Adrenal gland (tissue), 12 donors: ENCODE data around the gene ACAA2. TPM values are rescaled to one million over a fixed set of nuclear protein-coding genes. Genes with fewer than 3 reads are reported as not detected.

Experiments
- DNase-seq, 7 donors: peaks; one replicate each; pipeline ENCODE4 v3.0.0-alpha.2; 2019 to 2020
- H3K27ac ChIP-seq, 5 donors: fragments of 200-600 bp; sonication (generic) in 4 of 5; 1 replicate in 3 of 5; 2 replicates in 2 of 5; pipeline versions ENCODE4 v1.5.1 to v1.8.0; 2016 to 2020; ENCODE audit warnings: mild to moderate bottlenecking in 1 of 5
- H3K27me3 ChIP-seq: fragments of 200-600 bp; 2 replicates; pipeline ENCODE4 v1.8.0; 2021
- H3K36me3 ChIP-seq, 2 donors: fragments of 200-600 bp; replicated peaks in 1 of 2; 1 replicate in 1 of 2; 2 replicates in 1 of 2; pipeline versions ENCODE4 v1.5.1 to v1.8.0; 2018 to 2022
- H3K4me1 ChIP-seq, 2 donors: fragments of 200-600 bp; replicated peaks in 1 of 2; 1 replicate in 1 of 2; 2 replicates in 1 of 2; pipeline versions ENCODE4 v1.5.1 to v1.8.0; 2018 to 2021
- H3K4me3 ChIP-seq, 4 donors: fragments of 200-600 bp; sonication (generic) in 3 of 4; one replicate each; pipeline ENCODE4 v1.5.1; 2016 to 2018
- H3K9me3 ChIP-seq, 3 donors: fragments of 200-600 bp; sonication (generic) in 1 of 3; replicated peaks in 1 of 3; 1 replicate in 2 of 3; 2 replicates in 1 of 3; pipeline versions ENCODE4 v1.5.1 to v1.8.0; 2016 to 2021
- CTCF ChIP-seq, 6 experiments: fragments of 450-650 bp in 4 of 6; fragments of 200-600 bp in 2 of 6; sonication (generic) in 1 of 6; IDR thresholded peaks; 1 replicate in 5 of 6; 2 replicates in 1 of 6; pipeline versions ENCODE4 v1.5.1 to v1.8.0; 2016 to 2021; ENCODE audit warnings: antibody characterized with exemption in 6 of 6, mild to moderate bottlenecking in 2 of 6, moderate library complexity in 1 of 6
- POLR2A ChIP-seq, 2 donors: fragments of 450-650 bp; IDR thresholded peaks; one replicate each; pipeline ENCODE4 v1.6.1; 2017; ENCODE audit warnings: antibody characterized with exemption in 2 of 2, mild to moderate bottlenecking in 2 of 2, moderate library complexity in 1 of 2
- WGBS, 4 donors: extraction: QIAGEN DNeasy Blood & Tissue Kit in 2 of 4; methylation state at CpG; one replicate each; pipeline versions ENCODE4 v1.1.5 to v1.1.7; 2013 to 2017; 5-methylcytosine and 5-hydroxymethylcytosine counted together
- intact Hi-C, 2 donors: fragments of 100-400 bp; cut with DNase I; formaldehyde crosslinking; loops; one replicate each; pipeline versions ENCODE4 v1.14.1 to v1.15.0; 2022 to 2023
- polyA plus RNA-seq, 3 donors: library from polyadenylated mRNA; stranded (reverse); fragments of 200-250 nt in 2 of 3; fragments of 350-450 nt in 1 of 3; fragmentation: Illumina TruSeq in 1 of 3; extraction: RNeasy Lipid Tissue Mini Kit (QIAGEN cat#74804) in 1 of 3; gene quantifications; one replicate each; pipeline ENCODE4 v1.2.3, GENCODE V29; 2013 to 2014
- total RNA-seq, 9 donors: library from RNA; depleted of rRNA in 4 of 9; stranded (reverse); fragments of >200 nt in 4 of 9; fragments of 120-200 nt in 1 of 9; fragmentation: NEBNext Ultra II Directional in 1 of 9; extraction: Animal tissue kit (Norgen Biotek cat#: 25700) in 1 of 9; gene quantifications; one replicate each; pipeline versions ENCODE4 v1.1.0 to v1.2.4, GENCODE V29; 2013 to 2023
- donor health status: healthy with polysubstance abuse.
- donor health status: Bipolar disorder and iron deficiency.
- donor health status: DM: yes; HTN: yes; CAD: no.
- donor health status: DM: no; HTN: no; CAD: no.
- donor health status: DM: no; HTN: no; CAD: no.
- donor health status: DM: yes; HTN: yes; CAD: no.

ACAA2 gene
- total and polyA plus RNA-seq, 12 donors, result 21.4 to 197 (median 105) TPM

DNA sequence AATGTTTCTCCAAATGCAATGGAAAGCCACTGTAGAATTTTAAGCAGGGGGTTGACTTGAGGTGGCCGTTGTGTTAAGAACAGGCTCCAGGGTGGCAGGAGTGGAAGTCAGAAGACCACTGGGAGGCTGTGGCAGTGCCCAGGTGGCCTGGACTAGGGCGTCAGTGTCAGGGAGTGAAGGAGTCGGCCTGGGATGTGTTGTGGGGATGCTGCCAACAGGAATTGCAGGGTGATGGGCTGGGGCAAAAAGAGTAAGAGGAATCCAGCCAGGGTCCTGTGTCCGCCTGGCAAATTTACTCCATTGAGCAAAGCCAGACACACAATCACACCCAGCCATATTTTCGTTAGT is 55.1 kb downstream of the ACAA2 start:
- Histone ChIP-seq H3K4me3 (no peak overlapping the region), H3K36me3 (no peaks in the 10 kb centered on the region), H3K4me1 (no peaks in the 10 kb centered on the region), H3K27me3 (no peaks in the 10 kb centered on the region), H3K9me3 (no peaks in the 10 kb centered on the region), H3K27ac (no peak overlapping the region)
- 71 to 87% (median 84%) methylated on average over 5 of the region's 5 CpGs for WGBS, 4 donors
- intact Hi-C loops, result no loop called here
- no peak for TF ChIP-seq CTCF (IDR thresholded peaks at IDR 0.05)
- no peak for TF ChIP-seq POLR2A (IDR thresholded peaks at IDR 0.05)
- no peak for DNase-seq

DNA sequence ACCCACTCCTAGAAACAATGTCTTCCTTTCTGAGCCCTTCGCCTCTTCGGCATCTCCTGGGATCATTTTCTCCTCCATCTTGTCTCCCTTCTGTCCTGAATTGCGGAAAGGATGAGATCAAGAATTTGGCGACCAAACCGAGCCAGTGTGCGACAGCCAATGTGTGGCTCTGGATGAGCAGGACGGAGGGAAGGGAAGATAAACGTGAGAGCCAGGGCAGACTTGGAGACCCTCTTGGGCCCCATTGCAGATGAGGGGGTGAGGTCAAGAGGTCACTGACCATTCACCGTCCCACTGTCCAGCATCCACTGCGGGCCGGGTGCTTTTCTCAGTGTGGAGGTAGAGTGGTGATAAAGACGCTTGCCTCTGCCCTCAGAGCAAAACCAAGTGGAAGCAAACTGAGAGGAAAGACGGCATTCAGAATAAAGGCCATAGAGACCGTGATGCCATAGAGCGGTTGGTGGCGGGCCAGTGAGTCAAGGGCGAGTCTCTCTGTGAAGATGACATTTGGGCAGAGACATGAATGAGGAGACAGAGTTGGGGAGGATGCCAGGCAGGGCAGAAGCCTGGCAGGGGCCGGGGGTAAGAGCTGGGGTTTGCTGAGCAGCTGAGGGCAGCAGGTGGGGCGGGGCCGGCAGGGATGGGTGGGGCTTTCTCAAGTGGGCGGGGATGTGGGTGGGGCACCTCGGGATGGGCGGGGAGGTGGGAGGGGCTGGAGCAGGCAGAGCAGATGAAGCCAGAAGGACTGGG is 55.6 kb downstream of the ACAA2 start:
- TF ChIP-seq CTCF (IDR thresholded peaks at IDR 0.05) (no peak), POLR2A (IDR thresholded peaks at IDR 0.05) (no peak)
- Histone ChIP-seq H3K27ac (no peak overlapping the region), H3K9me3 (no peaks in the 10 kb centered on the region), H3K4me1 (no peaks in the 10 kb centered on the region), H3K27me3 (no peaks in the 10 kb centered on the region), H3K4me3 (no peak overlapping the region), H3K36me3 (no peaks in the 10 kb centered on the region)
- intact Hi-C loops, result no loop called here
- no peak for DNase-seq
- WGBS, 4 donors, result 81 to 83% (median 82%) methylated on average over 22 to 23 of the region's 23 CpGs

- no peak for DNase-seq
- intact Hi-C loops, result no loop called here
- H3K4me3 ChIP-seq, result no peak overlapping the region
- no peaks in the 10 kb centered on the region for H3K9me3 ChIP-seq
- TF ChIP-seq CTCF (IDR thresholded peaks at IDR 0.05) (no peak), POLR2A (IDR thresholded peaks at IDR 0.05) (no peak)
- H3K27ac ChIP-seq, result no peak overlapping the region
- WGBS, 4 donors, result 83 to 94% (median 89%) methylated on average over 7 to 9 of the region's 9 CpGs
- no peaks in the 10 kb centered on the region for H3K27me3 ChIP-seq
- H3K36me3 ChIP-seq, result no peaks in the 10 kb centered on the region
- no peaks in the 10 kb centered on the region for H3K4me1 ChIP-seq
Observed at GRCh38 chr18:49756671-49757362, 56.5 kb downstream of the ACAA2 start.

GRCh38 chr18:49756135-49756534 is 57.2 kb downstream of the ACAA2 start:
- Histone ChIP-seq H3K9me3 (no peaks in the 10 kb centered on the region), H3K4me1 (no peaks in the 10 kb centered on the region), H3K4me3 (no peak overlapping the region), H3K36me3 (no peaks in the 10 kb centered on the region), H3K27ac (no peak overlapping the region), H3K27me3 (no peaks in the 10 kb centered on the region)
- TF ChIP-seq CTCF (IDR thresholded peaks at IDR 0.05), result no peak
- no peak for TF ChIP-seq POLR2A (IDR thresholded peaks at IDR 0.05)
- no peak for DNase-seq
- WGBS, 4 donors, result 78 to 89% (median 85%) methylated on average over 6 of the region's 6 CpGs
- intact Hi-C loops, result no loop called here
